Caco-2 (cell line): ENCODE data around the gene FADS3. TPM values are rescaled to one million over a fixed set of nuclear protein-coding genes. Genes with fewer than 3 reads are reported as not detected.

Experiments
- BruUV-seq: library from RNA; stranded (reverse); fragments of 400-500 nt; replicated peaks from 2 replicates; lab custom pipeline; 2021; lab: Mats Ljungman, UMichigan
- CTCF ChIA-PET: fragments of 300-600 bp; sonication (Branson Sonifier 250); formaldehyde crosslinking; loops from one replicate; lab custom pipeline; 2022; ENCODE audit warnings: antibody characterized with exemption; lab: Charles Lee
- POLR2A ChIA-PET: fragments of 300-600 bp; sonication (Branson Sonifier 250); formaldehyde crosslinking; loops from one replicate; lab custom pipeline; 2022; ENCODE audit warnings: antibody characterized with exemption; lab: Charles Lee
- DNase-seq, 2 experiments: peaks; one replicate each; pipeline versions ENCODE4 v3.0.0 to v3.0.0-alpha.2; 2020 to 2022
- H3K27me3 ChIP-seq: replicated peaks from 2 replicates; pipeline ENCODE4 v1.6.0; 2011; ENCODE audit warnings: low read length; ENCODE audit not compliant: control insufficient read depth, insufficient read depth
- H3K36me3 ChIP-seq: 2 replicates; pipeline ENCODE4 v1.5.1; 2011; ENCODE audit warnings: low read length; ENCODE audit not compliant: control insufficient read depth, insufficient read depth
- H3K4me1 ChIP-seq: fragments of 250-450 bp; sonication (Bioruptor Pico); 2 replicates; pipeline ENCODE4 v1.5.1; 2020; ENCODE audit warnings: mild to moderate bottlenecking
- H3K4me3 ChIP-seq: 2 replicates; pipeline ENCODE4 v1.5.1; 2011; ENCODE audit warnings: low read depth, mild to moderate bottlenecking, control low read depth, low read length
- H3K9me3 ChIP-seq: fragments of 250-450 bp; sonication (Bioruptor Pico); 2 replicates; pipeline ENCODE4 v1.5.1; 2020; ENCODE audit warnings: mild to moderate bottlenecking, moderate library complexity
- H3K27ac Mint-ChIP-seq: one replicate; pipeline ENCODE4 v1.8.0; 2022; ENCODE audit warnings: mixed read lengths; ENCODE audit not compliant: unreplicated experiment
- H3K27me3 Mint-ChIP-seq: one replicate; pipeline ENCODE4 v1.8.0; 2022; ENCODE audit warnings: mixed read lengths; ENCODE audit not compliant: insufficient read depth, unreplicated experiment
- H3K36me3 Mint-ChIP-seq: one replicate; pipeline ENCODE4 v1.8.0; 2022; ENCODE audit warnings: mild to moderate bottlenecking, mixed read lengths; ENCODE audit not compliant: insufficient read depth, unreplicated experiment
- H3K4me1 Mint-ChIP-seq: one replicate; pipeline ENCODE4 v1.8.0; 2022; ENCODE audit warnings: low read depth, mixed read lengths; ENCODE audit not compliant: unreplicated experiment
- H3K4me3 Mint-ChIP-seq: one replicate; pipeline ENCODE4 v1.8.0; 2022; ENCODE audit warnings: mild to moderate bottlenecking, moderate library complexity, mixed read lengths; ENCODE audit not compliant: unreplicated experiment
- H3K9me3 Mint-ChIP-seq: one replicate; pipeline ENCODE4 v1.8.0; 2022; ENCODE audit warnings: mixed read lengths; ENCODE audit not compliant: unreplicated experiment
- CTCF ChIP-seq, 2 experiments: fragments of 200-600 bp in 1 of 2; IDR thresholded peaks; 1 replicate in 1 of 2; 2 replicates in 1 of 2; pipeline versions ENCODE4 v1.5.1 to v1.8.0; 2011 to 2022; ENCODE audit warnings: antibody characterized with exemption in 1 of 2, control low read depth in 1 of 2, inconsistent platforms in 1 of 2, low read depth in 1 of 2, low read length in 1 of 2, mild to moderate bottlenecking in 1 of 2, moderate library complexity in 1 of 2; ENCODE audit not compliant: insufficient read depth in 1 of 2, severe bottlenecking in 1 of 2, unreplicated experiment in 1 of 2
- intact Hi-C: fragments of 100-400 bp; cut with micrococcal nuclease; formaldehyde crosslinking; loops from one replicate; pipeline ENCODE4 v1.10.0; 2022; ENCODE audit not compliant: unreplicated experiment
- total RNA-seq: library from RNA; stranded (reverse); gene quantifications from 2 replicates; pipeline ENCODE4 v1.2.3, GENCODE V29; 2022

Gene FADS3
- total RNA-seq, 1 experiment from 2014 or later, result 32.7 TPM

- intact Hi-C loops, result no loop called here
- peaks cover 5% of the 10 kb centered on the region for H3K36me3 Mint-ChIP-seq
- H3K27ac Mint-ChIP-seq, result no peak overlapping the region
- H3K9me3 Mint-ChIP-seq, result no peaks in the 10 kb centered on the region
- no peak for DNase-seq
- TF ChIP-seq CTCF (IDR thresholded peaks at IDR 0.05; ENCODE audit: insufficient read depth in 1 of 2, low read depth in 1 of 2, low read length in 1 of 2, severe bottlenecking in 1 of 2, unreplicated experiment in 1 of 2), result no peak
- no peaks in the 10 kb centered on the region for H3K36me3 ChIP-seq
- H3K27me3 ChIP-seq, result no peaks in the 10 kb centered on the region
- BruUV-seq, result no TSS peak
- no peaks in the 10 kb centered on the region for H3K27me3 Mint-ChIP-seq
- peaks cover 8% of the 10 kb centered on the region for H3K4me1 ChIP-seq
- ChIA-PET CTCF (interaction anchor here (1.1 kb wide), 1 partner anchor 26 kb away, joined by 6 read pairs; no protein-coding TSS in a partner anchor), POLR2A (no interaction called here)
- no peaks in the 10 kb centered on the region for H3K9me3 ChIP-seq
- no peak overlapping the region for H3K4me3 Mint-ChIP-seq
- H3K4me1 Mint-ChIP-seq, result no peaks in the 10 kb centered on the region
- no peak overlapping the region for H3K4me3 ChIP-seq
Measured at GRCh38 chr11:61888590-61888989, 2.8 kb downstream of the FADS3 start.

GRCh38 chr11:61887839-61888494, 3.4 kb downstream of the FADS3 start:
- Histone ChIP-seq H3K36me3 (no peaks in the 10 kb centered on the region), H3K27me3 (no peaks in the 10 kb centered on the region), H3K4me3 (no peak overlapping the region), H3K9me3 (no peaks in the 10 kb centered on the region), H3K4me1 (peaks cover 8% of the 10 kb centered on the region)
- Mint-ChIP-seq H3K4me1 (no peaks in the 10 kb centered on the region), H3K36me3 (peaks cover 5% of the 10 kb centered on the region), H3K27me3 (no peaks in the 10 kb centered on the region), H3K4me3 (no peak overlapping the region), H3K27ac (no peak overlapping the region), H3K9me3 (no peaks in the 10 kb centered on the region)
- ChIA-PET CTCF (interaction anchor here (1.1 kb wide), 1 partner anchor 27 kb away, joined by 6 read pairs; no protein-coding TSS in a partner anchor), POLR2A (no interaction called here)
- no TSS peak for BruUV-seq
- no peak for TF ChIP-seq CTCF (IDR thresholded peaks at IDR 0.05; ENCODE audit: insufficient read depth in 1 of 2, low read depth in 1 of 2, low read length in 1 of 2, severe bottlenecking in 1 of 2, unreplicated experiment in 1 of 2)
- intact Hi-C loops, result no loop called here
- DNase-seq, result no peak

- Mint-ChIP-seq H3K27me3 (no peaks in the 10 kb centered on the region), H3K36me3 (peaks cover 5% of the 10 kb centered on the region), H3K27ac (no peak overlapping the region), H3K9me3 (no peaks in the 10 kb centered on the region), H3K4me3 (no peak overlapping the region), H3K4me1 (peaks cover 3% of the 10 kb centered on the region)
- H3K4me1 ChIP-seq, result peaks cover 12% of the 10 kb centered on the region
- H3K9me3 ChIP-seq, result no peaks in the 10 kb centered on the region
- H3K36me3 ChIP-seq, result no peaks in the 10 kb centered on the region
- ChIA-PET POLR2A (no interaction called here), CTCF (no interaction called here)
- TF ChIP-seq CTCF (IDR thresholded peaks at IDR 0.05; ENCODE audit: insufficient read depth in 1 of 2, low read depth in 1 of 2, low read length in 1 of 2, severe bottlenecking in 1 of 2, unreplicated experiment in 1 of 2), result no peak
- no peaks in the 10 kb centered on the region for H3K27me3 ChIP-seq
- no peak overlapping the region for H3K4me3 ChIP-seq
- intact Hi-C loops, result no loop called here
- BruUV-seq, result no TSS peak
- DNase-seq, result no peak
Measured at GRCh38 chr11:61886643-61887042, 4.7 kb downstream of the FADS3 start.
